ENCODE measurements around the gene EIF4G3.

EIF4G3 gene

DNA sequence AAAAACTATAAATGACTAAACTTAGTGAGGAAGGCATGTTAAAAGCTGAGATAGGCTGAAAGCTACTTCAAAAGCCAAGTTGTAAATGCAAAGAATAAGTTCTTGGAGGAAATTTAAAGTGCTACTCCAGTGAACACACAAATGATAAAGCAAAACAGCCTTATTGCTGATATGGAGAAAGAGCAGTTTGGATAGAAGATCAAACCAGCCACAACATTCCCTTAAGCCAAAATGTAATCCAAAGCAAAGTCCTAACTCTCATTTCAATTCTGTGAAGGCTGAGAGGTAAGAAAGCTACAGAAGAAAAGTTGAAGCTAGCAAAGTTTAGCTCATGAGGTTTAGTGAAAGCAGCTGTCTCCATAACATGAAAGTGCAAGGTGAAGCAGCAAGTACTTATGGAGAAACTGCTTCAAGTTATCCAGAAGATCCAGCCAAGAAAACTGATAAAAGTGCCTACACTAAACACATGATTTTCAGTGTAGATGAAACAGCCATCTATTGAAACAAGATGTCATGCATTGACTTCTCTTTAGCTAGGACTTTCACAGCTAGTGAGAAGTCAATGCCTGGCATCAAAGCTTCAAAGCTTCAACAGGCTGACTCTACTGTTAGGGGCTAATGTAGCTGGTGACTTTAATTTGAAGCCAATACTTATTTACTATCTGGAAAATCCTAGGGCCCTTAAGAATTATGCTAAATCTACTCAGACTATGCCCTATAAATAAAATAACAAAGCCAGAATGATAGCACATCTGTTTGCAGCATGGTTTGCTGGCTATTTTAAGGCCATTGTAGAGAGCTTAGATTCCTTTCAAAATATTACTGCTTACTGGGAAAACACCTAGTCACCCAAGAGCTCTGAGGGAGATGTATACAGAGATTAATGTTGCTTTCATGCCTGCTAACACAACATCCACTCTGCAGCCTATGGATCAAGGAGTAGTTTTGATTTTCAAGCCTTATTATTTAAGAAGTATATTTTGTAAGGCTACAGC, 188.6 kb downstream of the EIF4G3 start:
- no peak for DNase-seq

DNA sequence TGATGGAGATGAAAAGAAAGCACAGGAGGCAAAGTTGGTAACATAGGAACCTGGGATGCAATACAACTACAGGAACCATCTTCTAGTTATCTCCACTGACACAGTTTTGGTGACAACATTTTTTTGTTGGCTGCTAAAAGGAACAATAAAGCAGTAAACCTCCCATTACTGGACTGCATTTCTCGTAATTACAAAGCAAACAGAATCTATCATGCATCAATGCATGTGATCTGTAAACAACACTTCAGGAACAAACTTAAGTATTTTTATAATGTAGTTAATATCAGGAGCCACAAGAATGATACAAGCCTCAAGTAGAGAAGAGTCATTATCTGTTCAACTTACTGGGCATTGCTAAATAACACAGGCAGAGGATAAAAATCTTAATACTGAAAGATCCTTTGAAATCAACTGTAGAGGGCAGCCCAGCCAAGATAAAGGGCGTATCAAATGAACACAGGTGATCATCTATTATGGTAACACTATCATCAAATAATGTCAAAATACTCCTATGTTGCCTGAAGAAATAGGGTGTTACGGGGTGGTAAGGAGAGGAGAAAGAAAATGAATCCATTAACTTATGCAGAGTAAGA, 193.3 kb downstream of the EIF4G3 start:
- DNase-seq, result no peak

DNA sequence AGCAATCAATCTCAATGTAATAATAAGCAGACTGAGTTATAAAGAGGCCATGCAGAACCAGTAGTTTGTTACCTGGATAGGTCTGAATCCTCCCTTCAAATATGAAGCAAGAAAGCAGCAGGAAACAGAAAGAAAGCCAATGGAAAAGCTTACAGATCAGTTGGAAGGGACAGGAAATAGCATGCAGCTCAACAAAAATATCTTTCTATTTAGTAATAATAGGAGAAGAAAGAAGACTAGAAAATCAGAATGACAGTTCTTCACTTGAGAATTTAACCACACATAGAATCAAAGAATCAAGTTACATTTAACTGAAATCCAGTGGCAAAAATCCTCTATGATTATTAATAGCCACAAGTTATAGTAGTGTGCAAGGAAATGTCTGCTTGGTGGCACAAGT, 194.4 kb downstream of the EIF4G3 start:
- no peak for DNase-seq

DNA sequence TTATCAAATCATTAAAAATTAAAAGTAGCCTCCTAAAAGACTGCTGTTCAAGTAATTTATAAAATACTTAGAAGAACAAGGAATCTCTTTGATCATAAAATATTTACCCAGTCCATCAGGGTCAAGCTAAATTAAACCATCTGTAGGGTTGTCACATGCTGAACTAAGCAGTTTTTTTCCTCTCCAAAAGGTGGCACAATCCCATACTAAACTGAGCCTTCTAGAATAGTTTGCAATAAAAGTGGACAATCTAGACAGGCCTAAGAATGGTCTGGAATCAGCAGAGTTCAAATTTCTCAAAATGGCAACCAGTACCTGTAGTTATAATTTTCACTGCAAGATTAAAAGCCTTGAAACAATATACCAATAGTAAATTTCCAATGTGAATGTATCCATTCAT, 194.8 kb downstream of the EIF4G3 start:
- DNase-seq, result peak in 1 of 2 donors; percentile 25

DNA sequence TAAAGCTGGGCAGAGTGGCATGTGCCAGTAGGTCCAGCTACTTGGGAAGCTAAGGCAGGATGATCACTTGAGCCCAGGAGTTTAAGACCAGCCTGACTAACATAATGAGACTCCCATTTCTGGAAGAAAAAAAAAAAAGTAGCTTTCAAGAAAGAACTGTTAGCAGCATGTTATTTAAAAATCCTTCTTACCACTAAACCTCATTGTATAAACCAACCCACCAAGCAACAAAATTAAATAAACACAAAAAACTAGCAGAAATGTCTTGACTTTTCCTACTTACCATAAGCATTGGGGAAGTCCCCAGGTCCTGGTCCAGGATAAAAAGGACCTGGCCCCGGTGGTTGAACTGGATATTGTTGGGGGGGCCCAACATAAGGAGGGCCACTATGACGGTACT, 196.6 kb downstream of the EIF4G3 start:
- no peak for DNase-seq

DNA sequence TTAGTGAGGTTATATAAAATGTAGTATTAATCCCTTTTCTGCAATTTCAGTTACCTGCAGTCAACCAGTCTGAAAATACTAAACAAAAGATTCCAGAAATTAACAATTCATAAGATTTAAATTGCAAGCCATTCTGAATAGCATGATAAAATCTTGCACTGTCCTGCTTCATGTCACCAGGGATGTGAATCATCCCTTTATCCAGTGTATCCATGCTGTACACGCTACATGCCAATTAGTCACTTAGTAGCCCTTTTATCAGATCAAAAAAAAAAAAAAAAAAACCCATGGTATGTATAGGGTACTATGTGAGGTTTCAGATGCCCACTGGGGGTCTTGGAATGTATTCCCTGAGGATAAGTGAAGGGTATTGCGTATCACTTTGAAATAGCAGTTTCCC, 198.3 kb downstream of the EIF4G3 start:
- DNase-seq, result no peak

DNA sequence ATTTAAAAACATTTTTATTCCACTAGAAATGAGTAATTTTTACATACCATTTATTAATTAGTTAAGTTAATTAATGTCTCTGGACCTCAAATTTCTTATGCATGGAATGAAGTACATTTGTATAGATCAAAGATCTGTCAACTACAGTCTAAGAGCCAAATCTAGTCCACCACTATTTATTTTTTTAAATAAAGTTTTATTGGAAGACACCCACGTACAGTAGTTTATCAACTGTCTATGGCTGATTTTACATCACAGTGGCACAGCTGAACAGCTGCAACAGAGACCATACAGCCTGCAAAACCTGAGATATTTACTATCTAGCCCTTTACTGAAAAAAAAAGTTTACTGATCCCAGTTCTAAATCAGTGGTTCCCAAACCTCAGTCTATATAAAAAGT, 201.0 kb downstream of the EIF4G3 start:
- no peak for DNase-seq

DNA sequence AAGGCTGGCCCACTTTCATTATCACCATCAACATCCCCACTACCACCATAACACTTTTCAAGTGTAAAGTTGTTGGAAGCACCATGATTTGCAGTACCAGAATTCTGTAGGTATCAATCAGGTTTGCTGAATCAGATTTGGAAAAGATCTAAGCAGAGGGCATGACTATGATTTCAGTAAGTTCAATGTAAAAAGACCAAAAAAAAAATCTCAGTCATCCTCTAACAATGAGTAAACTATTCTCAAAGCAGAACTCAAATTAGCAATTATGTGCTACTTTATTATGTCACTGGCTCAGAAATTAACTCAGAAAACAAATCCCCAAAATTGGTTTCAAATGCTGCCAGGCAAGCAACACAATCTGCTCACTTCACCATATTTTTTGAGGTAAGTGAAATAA, 201.7 kb downstream of the EIF4G3 start:
- no peak for DNase-seq

DNA sequence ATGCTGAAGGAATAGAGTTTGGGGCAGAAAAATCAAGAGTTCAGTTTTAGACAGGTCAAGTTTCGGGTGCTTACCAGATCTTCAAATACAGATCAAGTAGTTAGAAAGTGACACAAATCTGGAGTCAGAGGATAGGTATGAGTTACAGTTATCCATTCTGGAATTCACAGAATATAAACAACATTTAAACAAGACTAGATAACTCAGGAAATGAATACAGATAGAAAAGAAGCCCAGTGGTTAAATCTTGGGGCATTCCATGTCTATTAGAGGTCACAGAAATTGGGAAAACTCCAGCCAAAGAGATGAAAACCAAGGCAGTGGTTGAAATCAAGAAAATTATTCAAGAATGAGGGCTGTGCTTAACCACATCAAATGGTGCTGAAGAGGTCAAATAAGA, 202.6 kb downstream of the EIF4G3 start:
- no peak for DNase-seq

DNA sequence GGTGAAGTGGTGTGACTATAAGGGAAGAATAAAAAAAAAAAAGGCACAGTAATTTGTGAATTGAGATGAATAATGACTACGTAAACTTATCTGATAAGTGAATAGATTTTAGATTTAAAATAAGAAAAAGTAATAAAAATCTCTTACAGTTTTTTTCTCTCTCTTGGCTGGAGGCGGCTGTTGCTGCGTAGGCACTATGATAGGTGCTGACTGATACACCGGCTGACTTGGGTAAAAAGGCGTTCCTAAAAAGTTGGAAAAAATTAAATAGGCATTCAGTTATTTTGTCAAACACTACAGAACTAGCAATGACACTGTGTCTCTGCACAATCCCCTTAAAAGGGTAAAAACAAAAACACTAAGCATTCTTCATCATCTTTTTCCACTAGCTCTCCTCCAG, 203.8 kb downstream of the EIF4G3 start:
- DNase-seq, result no peak

DNA sequence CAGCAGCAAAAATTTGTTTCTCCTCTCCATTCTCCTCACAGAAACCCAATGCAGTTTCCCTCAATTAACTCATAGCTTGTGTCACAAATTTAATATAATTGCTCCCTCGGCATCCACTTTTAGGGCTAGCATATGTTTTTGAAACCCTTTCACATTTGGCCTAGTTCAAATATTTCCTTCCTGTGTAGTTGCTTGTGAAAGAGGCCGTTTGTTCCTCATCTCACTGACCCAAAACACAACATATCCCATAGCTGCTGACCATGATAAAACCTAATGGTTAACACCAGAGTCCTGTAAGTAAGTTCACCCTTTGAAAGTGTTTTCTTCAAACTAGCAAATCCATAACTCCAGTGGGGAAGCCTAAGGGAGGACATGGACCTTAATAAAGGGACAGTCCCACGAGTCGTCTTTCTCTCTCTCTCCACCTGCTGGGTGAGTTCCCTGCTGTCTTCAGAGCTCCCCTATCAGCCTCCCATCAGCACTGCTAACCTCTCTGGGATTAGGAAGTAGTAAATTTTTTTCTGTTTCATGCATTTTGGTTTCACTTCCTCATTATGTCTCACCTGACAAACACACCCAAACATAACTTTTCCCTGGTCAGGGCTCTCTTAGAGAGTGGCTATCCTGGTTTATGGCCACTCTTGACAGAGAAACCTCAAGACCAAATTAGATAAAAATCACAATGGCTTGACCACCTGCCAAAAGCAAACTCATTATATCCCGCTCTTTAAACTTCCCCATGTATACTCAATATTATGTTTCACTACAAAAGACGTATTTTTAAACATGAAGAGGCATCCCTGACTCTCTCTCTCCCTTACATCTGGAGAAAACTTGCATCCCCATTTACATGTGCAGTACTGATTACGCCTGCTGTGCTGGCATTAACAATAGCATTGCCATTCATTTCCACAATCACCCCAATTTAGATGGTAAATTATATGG, 211.9 kb downstream of the EIF4G3 start:
- peak; percentile 32 to 48 for DNase-seq

DNA sequence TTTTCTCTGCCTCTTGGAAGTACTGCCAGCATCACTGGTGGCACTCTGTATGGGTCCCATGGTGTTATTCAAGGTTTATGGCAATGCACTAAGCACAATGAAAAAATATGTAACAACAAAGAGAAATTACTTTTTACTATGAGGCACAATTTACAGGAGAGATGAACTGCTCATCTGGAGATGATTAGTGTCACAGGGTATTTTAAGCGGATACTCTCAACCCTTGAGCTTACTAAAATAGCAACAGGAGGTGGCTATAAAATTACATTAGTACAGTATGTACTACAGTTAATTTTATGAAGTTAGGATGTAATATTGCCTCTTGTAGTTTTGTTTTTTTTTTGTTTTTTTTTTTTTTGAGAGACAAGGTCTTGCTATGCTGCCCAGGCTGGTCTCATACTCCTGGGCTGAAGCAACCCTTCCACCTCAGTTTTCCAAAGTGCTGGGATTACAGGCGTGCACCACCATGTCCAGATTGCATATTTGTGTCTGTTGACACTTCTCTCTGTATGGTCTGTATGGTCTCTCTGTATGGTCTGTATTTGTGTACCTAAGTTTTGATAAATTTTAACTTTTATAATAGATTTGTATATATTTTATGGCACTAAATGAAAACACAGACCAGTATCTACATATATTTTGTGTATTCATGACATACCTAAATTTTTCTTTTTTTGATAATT, 214.0 kb downstream of the EIF4G3 start:
- DNase-seq, result no peak

DNA sequence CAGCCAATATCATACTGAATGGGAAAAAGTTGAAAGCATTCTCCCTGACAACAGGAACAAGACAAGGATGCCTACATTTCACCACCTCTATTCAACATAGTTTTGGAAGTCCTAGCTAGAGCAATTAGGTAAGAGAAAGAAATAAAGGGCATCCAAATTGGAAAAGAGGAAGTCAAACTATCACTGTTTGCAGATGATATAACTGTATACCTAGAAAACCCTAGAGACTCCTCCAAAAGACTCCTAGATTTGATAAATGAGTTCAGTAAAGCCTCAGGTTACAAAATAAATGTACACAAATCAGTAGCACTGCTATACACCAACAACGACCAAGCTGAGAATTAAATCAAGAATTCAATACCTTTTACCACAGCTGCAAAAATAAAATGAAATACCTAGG, 218.3 kb downstream of the EIF4G3 start:
- no peak for DNase-seq

DNA sequence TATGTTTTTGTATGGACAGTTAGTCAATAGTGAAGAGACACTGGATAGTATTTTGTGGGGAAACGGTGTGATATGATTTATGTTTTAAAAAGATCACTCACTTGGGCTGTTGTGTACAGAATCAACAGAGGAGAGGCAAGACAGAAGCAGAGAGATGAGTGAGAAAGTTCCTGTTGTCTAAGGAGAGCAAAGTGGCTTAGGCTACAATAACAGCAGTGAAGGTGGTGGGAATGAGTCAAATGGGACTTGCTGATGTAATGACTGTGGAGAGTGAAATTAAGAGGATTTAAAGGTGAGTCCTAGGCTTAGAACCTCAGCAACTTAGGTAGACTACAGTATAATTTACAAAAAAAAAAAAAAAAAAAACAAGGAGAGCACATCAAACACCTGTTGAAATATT, 220.4 kb downstream of the EIF4G3 start:
- DNase-seq, result no peak

DNA sequence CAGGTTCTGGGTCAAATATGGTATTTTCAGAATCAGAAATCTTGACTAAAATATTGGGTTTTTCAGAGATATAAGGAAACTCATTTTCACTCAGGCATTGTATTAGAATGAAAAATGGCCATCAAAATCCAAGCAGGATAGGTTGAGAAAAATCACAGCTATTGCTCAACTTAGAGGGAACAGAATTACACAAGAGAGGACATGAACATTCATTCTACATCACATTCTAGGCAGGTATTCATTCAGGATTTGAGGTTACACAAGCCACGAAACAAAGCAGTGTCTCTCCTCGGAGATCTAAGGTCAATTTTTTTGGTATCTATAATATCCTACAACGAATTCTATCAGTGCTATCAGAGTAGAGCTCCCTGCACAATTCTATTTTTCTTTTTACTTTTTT, 226.0 kb downstream of the EIF4G3 start:
- no peak for DNase-seq

DNA sequence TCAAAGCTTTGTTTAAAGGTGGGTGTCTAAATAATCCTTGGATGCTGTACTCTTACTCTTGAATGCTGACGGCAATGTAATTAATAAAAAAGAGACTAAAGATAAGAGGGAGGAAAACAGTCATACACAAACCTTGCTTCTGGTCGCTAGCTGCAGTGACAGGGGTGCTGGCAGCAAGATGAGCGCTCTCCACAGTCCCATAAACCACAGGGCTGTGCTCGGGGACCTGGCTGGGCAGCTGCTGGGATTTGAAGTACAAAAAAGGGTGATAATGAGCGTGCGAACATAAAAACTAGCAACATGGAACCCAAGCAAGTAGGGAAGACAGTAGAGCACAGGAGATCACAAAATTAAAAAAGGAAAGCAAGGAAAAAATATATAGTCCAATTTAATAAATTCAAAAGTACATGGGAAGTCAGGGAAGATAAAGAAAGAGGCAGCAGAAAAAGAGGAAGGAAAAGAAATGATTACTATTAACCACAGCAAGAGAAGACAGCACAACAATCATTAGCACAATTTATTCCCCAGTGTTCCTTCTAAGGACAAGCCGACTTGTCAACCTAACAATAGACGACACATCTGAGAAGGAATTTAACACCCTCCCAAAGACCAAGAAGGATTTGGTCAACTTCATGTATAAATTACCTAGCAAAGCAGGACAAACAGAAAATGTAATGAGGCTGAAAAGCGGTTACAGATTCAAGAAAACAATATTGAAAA, 226.7 kb downstream of the EIF4G3 start:
- peak in 1 of 2 donors; percentile 6 for DNase-seq

DNA sequence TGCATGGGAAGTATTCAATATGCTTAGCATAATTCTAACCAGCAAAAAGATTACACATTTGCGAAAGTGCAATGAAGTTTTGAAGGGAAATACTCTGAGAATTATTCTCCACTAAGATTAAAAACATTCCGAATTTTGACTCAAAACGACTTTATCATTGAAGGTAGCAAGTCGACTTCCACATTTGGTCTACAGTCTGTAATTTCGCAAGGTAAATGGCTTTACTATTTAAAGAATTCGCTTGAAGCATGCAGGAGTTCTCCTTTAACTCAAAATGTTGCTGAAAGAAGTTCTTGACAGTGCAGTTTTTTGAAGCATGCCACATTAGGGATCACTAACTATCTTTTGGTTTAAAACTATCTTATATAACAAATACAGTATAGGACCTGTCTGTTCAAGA, 228.6 kb downstream of the EIF4G3 start:
- DNase-seq, result no peak

DNA sequence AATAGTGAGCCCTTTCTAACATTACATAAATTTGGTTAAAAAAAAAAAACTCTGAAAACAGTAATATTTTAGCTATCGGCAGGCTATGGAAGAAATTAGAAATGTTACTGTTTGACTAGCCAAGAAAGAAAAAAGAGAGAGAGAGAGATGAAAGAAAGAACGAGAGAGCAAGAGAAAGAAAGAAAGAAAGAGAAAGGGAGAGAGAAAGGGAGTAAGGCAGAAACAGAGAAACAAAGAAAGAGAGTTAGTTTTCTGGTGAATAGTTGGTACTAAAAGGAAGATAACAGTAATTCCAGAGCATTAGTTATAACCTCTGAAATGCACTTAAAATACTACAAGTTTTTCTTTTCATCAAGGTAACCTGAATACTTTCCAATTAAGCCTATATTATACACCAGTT, 229.3 kb downstream of the EIF4G3 start:
- no peak for DNase-seq

DNA sequence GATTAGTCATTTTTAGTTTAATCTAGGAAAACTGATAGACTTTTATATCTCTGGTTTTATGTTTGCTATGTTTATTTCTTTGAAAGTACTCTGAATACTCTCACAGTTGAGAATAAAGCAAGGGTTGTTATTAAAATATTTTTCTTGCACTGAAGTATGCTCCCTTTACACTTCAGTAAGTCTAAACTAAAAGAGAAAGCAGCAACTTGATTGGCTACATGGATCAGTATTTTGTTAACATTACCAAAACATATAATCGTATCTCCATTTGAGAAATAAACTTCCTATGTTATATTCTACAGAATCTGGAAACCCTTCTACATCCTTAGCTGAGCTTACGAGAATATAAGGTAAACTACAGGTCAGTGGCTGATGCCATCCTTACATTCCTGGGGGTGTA, 240.1 kb downstream of the EIF4G3 start:
- DNase-seq, result no peak

DNA sequence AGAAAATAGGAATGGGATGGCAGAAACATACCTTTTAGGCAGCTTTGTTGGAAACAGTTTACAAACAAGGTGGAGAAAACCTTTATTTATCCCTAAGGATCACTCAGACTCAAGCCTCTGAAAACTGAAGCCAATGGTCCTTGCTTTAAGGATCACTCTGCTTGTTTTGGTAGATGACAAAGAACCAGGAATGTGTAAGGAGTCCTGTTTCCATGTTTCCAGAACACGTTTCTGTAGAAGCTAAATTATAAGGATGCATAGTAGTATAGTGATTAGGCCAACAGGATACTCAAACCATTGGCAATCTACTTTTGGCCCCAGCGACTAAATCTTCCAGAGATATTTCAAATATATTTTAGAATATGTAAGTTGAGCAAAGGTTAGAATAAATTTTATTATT, 240.5 kb downstream of the EIF4G3 start:
- no peak for DNase-seq

DNA sequence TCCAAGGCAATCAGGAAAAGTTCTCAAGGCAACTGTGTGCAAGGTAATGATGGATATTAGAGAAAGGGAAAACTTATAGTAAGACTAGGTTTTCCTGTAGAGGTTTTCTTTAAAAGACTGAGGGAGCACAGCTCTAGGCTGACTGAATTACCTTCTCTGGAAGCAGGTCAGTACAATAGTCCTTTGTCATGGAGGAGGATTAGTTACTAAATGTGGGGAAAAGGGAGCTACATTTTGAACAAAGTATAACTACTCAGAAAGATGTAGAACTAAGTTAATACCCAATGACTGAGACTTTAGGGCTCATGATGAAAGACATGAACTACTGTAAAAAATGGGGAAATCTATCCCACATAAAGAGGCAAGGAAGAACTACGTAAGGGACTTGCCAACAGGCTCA, 241.0 kb downstream of the EIF4G3 start:
- DNase-seq, result no peak

DNA sequence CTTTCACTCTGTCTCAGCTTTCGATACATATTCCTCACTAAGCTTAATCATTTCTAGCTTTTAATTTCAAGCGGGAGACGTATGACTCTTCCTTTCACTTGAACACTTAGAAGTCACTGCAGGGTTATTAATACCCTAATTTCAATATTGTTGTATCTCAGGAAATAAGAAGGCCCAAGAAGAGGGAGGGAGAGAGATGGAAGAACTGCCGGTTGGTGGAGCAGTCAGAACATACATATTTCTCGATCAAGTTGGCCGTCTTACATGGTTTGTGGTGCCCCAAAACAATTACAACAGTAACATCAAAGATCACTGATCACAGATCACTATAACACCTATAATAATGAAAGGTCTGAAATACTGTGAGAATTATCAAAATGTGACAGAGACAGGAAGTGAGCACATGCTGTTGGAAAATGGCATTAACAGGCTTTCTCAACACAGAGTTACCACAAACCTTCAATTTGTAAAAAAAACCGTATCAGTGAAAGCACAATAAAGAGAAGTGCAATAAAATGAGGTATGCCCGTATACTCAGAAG, 244.2 kb downstream of the EIF4G3 start:
- peak; percentile 9 to 10 for DNase-seq

All from inflammatory macrophage treated with lipopolysaccharide for 1 hour (primary cell).